Neural cell (in vitro differentiated cells): ENCODE measurements around the gene ENDOD1.

ENCODE experiments used
- CTCF ChIP-seq: fragments of 450-650 bp; IDR thresholded peaks from 2 replicates; pipeline ENCODE4 v1.5.1; 2014; ENCODE audit warnings: antibody characterized with exemption, mild to moderate bottlenecking, moderate library complexity; ENCODE audit not compliant: poor library complexity, severe bottlenecking
- EP300 ChIP-seq: fragments of 450-650 bp; conservative IDR thresholded peaks from 2 replicates; pipeline ENCODE4 v1.6.1; 2014; ENCODE audit warnings: antibody characterized with exemption, mild to moderate bottlenecking, moderate library complexity; ENCODE audit not compliant: poor library complexity, severe bottlenecking
- POLR2AphosphoS5 ChIP-seq: IDR thresholded peaks from 2 replicates; pipeline ENCODE4 v1.6.1; 2012
- SMC3 ChIP-seq: fragments of 450-650 bp; conservative IDR thresholded peaks from 2 replicates; pipeline ENCODE4 v1.6.1; 2014; ENCODE audit warnings: antibody characterized with exemption, mild to moderate bottlenecking, moderate library complexity; ENCODE audit not compliant: poor library complexity

GRCh38 chr11:95143106-95143681 is 53.5 kb downstream of the ENDOD1 start:
- TF ChIP-seq CTCF (no peak), EP300 (no peak), SMC3 (no peak), POLR2AphosphoS5 (no peak)
